SK-N-SH treated with all-trans-retinoic acid at 6 μM for 48 hours (cell line): ENCODE measurements around the gene GPAT2.
"Not testable (repeated sequence)": the region's sequence is repeated elsewhere in the genome, so short reads cannot be mapped to it uniquely, and the experiment has no call there.

ENCODE experiments used
- ARNTL ChIP-seq: fragments of 450-650 bp; formaldehyde crosslinking; IDR thresholded peaks from 2 replicates; pipeline ENCODE4 v1.5.0; 2020; ENCODE audit warnings: low read depth, mild to moderate bottlenecking, moderate library complexity, borderline replicate concordance
- GLIS3 ChIP-seq: fragments of 250-450 bp; sonication (Bioruptor Pico); IDR thresholded peaks from 2 replicates; pipeline ENCODE4 v1.5.0; 2020; ENCODE audit warnings: mild to moderate bottlenecking, moderate library complexity
- ISL1 ChIP-seq: fragments of 250-450 bp; sonication (Bioruptor Pico); IDR thresholded peaks from 2 replicates; pipeline ENCODE4 v2.1.2; 2022; ENCODE audit warnings: mild to moderate bottlenecking, moderate library complexity
- OSR1 ChIP-seq: fragments of 250-450 bp; sonication (Bioruptor Pico); IDR thresholded peaks from 2 replicates; pipeline ENCODE4 v1.8.0; 2022; ENCODE audit warnings: moderate library complexity, mild to moderate bottlenecking, inconsistent platforms
- PPARA ChIP-seq: fragments of 250-450 bp; sonication (Bioruptor Pico); IDR thresholded peaks from 2 replicates; pipeline ENCODE4 v1.5.0; 2020; ENCODE audit warnings: mild to moderate bottlenecking, borderline replicate concordance
- RARB ChIP-seq: fragments of 250-450 bp; sonication (Bioruptor Pico); IDR thresholded peaks from 2 replicates; pipeline ENCODE4 v1.8.0; 2021; ENCODE audit warnings: mild to moderate bottlenecking, moderate library complexity
- SNAI2 ChIP-seq: fragments of 250-450 bp; sonication (Bioruptor Pico); IDR thresholded peaks from 2 replicates; pipeline ENCODE4 v1.5.0; 2020; ENCODE audit warnings: mild to moderate bottlenecking, moderate library complexity
- ZFP30 ChIP-seq: fragments of 450-650 bp; formaldehyde crosslinking; IDR thresholded peaks from 2 replicates; pipeline ENCODE4 v1.5.0; 2022; ENCODE audit warnings: mild to moderate bottlenecking, moderate library complexity
- ZNF8 ChIP-seq: fragments of 450-650 bp; formaldehyde crosslinking; IDR thresholded peaks from 2 replicates; pipeline ENCODE4 v1.5.0; 2020; ENCODE audit warnings: mild to moderate bottlenecking, moderate library complexity
- TF ChIP-seq, protein P1 (sequence below): fragments of 250-450 bp; sonication (Bioruptor Pico); IDR thresholded peaks from 2 replicates; pipeline ENCODE4 v1.5.1; 2021; ENCODE audit warnings: mild to moderate bottlenecking, moderate library complexity
- TF ChIP-seq, protein P2 (sequence below): fragments of 250-450 bp; sonication (Bioruptor Pico); IDR thresholded peaks from 2 replicates; pipeline ENCODE4 v1.8.0; 2020; ENCODE audit warnings: mild to moderate bottlenecking, moderate library complexity, borderline replicate concordance

DNA sequence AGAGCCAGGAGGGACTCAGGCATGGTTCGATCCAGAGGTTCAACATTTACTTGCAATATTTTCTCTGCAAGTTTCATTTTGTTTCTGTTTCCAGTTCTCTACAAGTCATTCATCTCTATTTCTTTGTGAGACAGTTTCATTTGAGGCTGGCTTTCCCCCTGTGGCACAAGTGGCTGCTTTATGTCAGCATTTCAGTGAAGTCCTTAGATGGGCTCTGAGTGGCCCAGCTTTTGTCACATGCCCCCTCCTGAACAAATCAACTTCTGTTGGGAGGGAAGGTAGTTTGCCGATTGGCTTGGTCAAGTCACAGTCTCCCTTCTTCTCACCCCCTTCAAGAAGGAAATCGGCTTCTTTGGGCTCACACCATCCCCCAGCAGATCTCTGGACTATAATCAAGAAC lies 17.9 kb upstream of the GPAT2 start:
- not testable (repeated sequence) for TF ChIP-seq ZFP30 (CRISPR knock-in tag); ARNTL (CRISPR knock-in tag); OSR1 (CRISPR knock-in tag); SNAI2 (CRISPR knock-in tag); PPARA (CRISPR knock-in tag); ZNF8 (CRISPR knock-in tag); ISL1; RARB (CRISPR knock-in tag); GLIS3 (CRISPR knock-in tag)
- TF ChIP-seq, protein P1, sequence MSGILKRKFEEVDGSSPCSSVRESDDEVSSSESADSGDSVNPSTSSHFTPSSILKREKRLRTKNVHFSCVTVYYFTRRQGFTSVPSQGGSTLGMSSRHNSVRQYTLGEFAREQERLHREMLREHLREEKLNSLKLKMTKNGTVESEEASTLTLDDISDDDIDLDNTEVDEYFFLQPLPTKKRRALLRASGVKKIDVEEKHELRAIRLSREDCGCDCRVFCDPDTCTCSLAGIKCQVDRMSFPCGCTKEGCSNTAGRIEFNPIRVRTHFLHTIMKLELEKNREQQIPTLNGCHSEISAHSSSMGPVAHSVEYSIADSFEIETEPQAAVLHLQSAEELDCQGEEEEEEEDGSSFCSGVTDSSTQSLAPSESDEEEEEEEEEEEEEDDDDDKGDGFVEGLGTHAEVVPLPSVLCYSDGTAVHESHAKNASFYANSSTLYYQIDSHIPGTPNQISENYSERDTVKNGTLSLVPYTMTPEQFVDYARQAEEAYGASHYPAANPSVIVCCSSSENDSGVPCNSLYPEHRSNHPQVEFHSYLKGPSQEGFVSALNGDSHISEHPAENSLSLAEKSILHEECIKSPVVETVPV (CRISPR knock-in tag) = not testable (repeated sequence)
- TF ChIP-seq, protein P2, sequence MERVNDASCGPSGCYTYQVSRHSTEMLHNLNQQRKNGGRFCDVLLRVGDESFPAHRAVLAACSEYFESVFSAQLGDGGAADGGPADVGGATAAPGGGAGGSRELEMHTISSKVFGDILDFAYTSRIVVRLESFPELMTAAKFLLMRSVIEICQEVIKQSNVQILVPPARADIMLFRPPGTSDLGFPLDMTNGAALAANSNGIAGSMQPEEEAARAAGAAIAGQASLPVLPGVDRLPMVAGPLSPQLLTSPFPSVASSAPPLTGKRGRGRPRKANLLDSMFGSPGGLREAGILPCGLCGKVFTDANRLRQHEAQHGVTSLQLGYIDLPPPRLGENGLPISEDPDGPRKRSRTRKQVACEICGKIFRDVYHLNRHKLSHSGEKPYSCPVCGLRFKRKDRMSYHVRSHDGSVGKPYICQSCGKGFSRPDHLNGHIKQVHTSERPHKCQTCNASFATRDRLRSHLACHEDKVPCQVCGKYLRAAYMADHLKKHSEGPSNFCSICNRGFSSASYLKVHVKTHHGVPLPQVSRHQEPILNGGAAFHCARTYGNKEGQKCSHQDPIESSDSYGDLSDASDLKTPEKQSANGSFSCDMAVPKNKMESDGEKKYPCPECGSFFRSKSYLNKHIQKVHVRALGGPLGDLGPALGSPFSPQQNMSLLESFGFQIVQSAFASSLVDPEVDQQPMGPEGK = not testable (repeated sequence)
